Urothelium cell line (cell line): ENCODE data around the gene SPANXA1.
"Not testable (repeated sequence)": the region's sequence is repeated elsewhere in the genome, so short reads cannot be mapped to it uniquely, and the experiment has no call there.

Source experiments
- DNase-seq: peaks from one replicate; pipeline ENCODE4 v3.0.0; 2011; ENCODE audit warnings: low spot score, mixed read lengths
- FAIRE-seq: peaks from 2 replicates; lab custom pipeline; 2011; peaks lifted over from hg19 to GRCh38; lab: Jason Lieb, UNC

The SPANXA1 gene, protein sequence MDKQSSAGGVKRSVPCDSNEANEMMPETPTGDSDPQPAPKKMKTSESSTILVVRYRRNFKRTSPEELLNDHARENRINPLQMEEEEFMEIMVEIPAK

DNA sequence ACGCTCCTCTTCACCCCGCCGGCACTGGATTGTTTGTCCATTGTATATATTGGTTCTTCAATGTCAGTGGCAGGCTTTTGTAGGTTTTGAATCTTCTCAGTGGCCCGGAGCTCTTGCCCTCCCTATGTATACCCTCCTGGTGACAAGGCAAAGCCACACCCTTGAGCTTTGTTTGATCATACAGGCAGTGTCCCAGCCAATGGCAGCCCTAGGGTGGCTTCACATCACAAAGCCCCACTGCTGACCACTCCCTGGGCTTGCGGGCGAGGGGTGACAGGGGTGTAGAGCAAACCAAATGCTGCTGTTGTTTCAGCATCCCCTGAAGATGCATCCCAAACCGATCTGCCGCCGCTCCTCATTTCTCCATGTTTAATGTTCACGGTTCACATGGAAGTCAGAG is at the start of gene SPANXA1:
Gene SPANXA1 (minus strand): TSS at position 101 of the 400 bp plus-strand sequence. CDS start 60 bp downstream, at position 41.
- not testable (repeated sequence) for FAIRE-seq, DNase-seq

DNA sequence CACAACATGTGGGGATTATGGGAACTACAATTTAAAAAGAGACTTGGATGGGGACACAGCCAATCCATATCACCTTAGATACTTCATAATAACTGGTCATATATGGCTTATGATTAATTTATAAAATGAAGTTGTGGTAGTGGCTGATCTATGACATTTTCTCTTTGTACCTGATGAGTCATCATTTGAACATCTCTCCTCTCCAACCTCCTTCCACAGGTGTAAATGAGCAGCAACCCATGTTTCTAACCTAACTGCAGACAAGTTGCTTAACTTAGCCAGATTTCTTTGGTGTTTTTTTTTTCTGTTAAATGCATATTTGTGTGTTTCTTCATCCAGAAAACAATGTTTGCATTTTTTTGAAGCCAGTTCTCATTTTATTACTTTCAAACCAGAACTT is 47.6 kb upstream of the SPANXA1 start:
- peak; percentile 1 for DNase-seq
- FAIRE-seq = no peak

DNA sequence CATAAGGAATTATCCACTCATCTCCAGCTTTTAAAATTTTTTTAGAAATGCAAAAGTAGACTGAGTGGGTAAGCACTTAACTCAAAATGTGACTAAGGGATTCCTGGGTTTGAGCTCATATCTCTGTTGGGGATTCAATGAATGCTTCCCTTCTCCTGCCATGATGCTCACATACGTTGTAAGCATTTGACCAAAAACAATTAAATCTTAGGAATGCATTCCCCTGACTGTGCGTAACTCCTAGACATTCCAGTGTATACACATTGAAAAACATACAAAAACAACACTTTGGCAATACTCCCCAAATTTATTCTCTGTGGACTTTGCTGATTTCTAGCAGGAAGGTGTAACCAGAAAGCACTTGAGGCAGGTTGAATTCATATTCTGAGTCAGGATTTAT is 34.8 kb upstream of the SPANXA1 start:
- DNase-seq (no peak), FAIRE-seq (no peak)

DNA sequence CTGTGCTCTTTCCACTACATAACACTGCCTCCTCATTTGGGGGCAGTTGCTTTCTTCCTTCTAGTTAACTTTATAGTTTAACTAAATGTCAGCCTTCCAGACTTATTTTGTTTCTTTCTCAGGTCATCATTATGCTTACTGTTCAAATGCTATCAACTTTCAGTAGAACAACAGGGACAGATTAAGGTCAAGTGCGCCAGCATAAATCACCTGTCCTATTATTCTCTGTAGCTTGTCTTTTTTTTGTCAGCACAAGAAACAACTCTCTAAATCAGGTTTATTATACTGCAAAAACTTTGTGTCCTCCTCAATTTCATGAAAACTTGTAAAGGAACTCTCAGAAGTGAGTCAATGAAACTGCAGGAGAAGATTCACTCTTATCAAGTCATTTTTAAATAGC is 24.6 kb upstream of the SPANXA1 start:
- no peak for FAIRE-seq
- DNase-seq = no peak

DNA sequence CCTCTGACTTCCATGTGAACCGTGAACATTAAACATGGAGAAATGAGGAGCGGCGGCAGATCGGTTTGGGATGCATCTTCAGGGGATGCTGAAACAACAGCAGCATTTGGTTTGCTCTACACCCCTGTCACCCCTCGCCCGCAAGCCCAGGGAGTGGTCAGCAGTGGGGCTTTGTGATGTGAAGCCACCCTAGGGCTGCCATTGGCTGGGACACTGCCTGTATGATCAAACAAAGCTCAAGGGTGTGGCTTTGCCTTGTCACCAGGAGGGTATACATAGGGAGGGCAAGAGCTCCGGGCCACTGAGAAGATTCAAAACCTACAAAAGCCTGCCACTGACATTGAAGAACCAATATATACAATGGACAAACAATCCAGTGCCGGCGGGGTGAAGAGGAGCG is 4.9 kb upstream of the SPANXA1 start, which contains the start of gene SPANXA2:
Gene SPANXA2 (plus strand): TSS at position 301 of the 400 bp plus-strand sequence. CDS start 60 bp downstream, at position 361.
- not testable (repeated sequence) for DNase-seq, FAIRE-seq

DNA sequence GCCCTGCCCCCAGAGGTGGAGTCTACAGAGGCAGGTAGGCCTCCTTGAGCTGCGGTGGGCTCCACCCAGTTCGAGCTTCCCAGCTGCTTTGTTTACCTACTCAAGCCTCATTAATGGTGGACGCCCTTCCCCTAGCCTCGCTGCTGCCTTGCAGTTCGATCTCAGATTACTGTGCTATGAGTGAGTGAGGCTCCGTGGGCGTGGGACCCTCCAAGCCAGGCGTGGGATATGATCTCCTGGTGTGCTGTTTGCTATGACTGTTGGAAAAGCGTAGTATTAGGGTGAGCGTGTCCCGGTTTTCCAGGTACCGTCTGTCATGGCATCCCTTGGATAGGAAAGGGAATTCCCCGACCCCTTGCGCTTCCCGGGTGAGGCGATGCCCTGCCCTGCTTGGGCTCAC is 42.0 kb downstream of the SPANXA1 start:
- FAIRE-seq = not testable (repeated sequence)

More for the DNA sequence above, 42.0 kb downstream of the SPANXA1 start:
- DNase-seq = not testable (repeated sequence)
